ENCODE results near the gene CNTROB. TPM values are rescaled to one million over a fixed set of nuclear protein-coding genes. Genes with fewer than 3 reads are reported as not detected.

The CNTROB gene, protein sequence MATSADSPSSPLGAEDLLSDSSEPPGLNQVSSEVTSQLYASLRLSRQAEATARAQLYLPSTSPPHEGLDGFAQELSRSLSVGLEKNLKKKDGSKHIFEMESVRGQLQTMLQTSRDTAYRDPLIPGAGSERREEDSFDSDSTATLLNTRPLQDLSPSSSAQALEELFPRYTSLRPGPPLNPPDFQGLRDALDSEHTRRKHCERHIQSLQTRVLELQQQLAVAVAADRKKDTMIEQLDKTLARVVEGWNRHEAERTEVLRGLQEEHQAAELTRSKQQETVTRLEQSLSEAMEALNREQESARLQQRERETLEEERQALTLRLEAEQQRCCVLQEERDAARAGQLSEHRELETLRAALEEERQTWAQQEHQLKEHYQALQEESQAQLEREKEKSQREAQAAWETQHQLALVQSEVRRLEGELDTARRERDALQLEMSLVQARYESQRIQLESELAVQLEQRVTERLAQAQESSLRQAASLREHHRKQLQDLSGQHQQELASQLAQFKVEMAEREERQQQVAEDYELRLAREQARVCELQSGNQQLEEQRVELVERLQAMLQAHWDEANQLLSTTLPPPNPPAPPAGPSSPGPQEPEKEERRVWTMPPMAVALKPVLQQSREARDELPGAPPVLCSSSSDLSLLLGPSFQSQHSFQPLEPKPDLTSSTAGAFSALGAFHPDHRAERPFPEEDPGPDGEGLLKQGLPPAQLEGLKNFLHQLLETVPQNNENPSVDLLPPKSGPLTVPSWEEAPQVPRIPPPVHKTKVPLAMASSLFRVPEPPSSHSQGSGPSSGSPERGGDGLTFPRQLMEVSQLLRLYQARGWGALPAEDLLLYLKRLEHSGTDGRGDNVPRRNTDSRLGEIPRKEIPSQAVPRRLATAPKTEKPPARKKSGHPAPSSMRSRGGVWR
- polyA plus RNA-seq = 48.7 and 52.0 TPM in 2 replicates
- polyA minus RNA-seq = 43.9 and 51.1 TPM in 2 replicates

- Histone ChIP-seq H3K4me3 (ENCODE audit: low read length) (peak within 1 kb of the TSS; percentile 91), H3K9ac (ENCODE audit: low read length) (peak within 1 kb of the TSS; percentile 89), H3K79me2 (replicated peaks; ENCODE audit: insufficient read depth, low read length) (peaks cover 41% of the 10 kb centered on the region), H3K27me3 (ENCODE audit: insufficient read depth, low read depth, low read length) (no peaks in the 10 kb centered on the region), H4K20me1 (ENCODE audit: insufficient read depth) (no peaks in the 10 kb centered on the region), H3K27ac (ENCODE audit: low read length) (peak within 1 kb of the TSS; percentile 78), H2AFZ (ENCODE audit: low read depth, low read length) (peak within 1 kb of the TSS; percentile 78), H3F3A (ENCODE audit: insufficient read depth, low read length, poor library complexity, severe bottlenecking) (no peaks in the 10 kb centered on the region), H3K4me2 (ENCODE audit: low read length) (peak within 1 kb of the TSS; percentile 100), H3K9me2 (ENCODE audit: insufficient read depth, low read length) (no peaks in the 10 kb centered on the region), H3K36me3 (ENCODE audit: insufficient read depth, low read length) (no peaks in the 10 kb centered on the region), H3K9me3 (ENCODE audit: low read length) (no peaks in the 10 kb centered on the region)
- TF ChIP-seq RAD21 (conservative IDR thresholded peaks at IDR 0.05) (peak; percentile 10), MXI1 (conservative IDR thresholded peaks at IDR 0.05; ENCODE audit: poor library complexity, severe bottlenecking) (peak; percentile 90), REST (IDR thresholded peaks at IDR 0.05; ENCODE audit: borderline replicate concordance) (peak; percentile 12), EZH2 (IDR thresholded peaks at IDR 0.05; ENCODE audit: borderline replicate concordance, insufficient read depth, low read length, poor library complexity, severe bottlenecking) (no peak), POLR2AphosphoS5 (IDR thresholded peaks at IDR 0.05) (peak; percentile 87), TAF1 (IDR thresholded peaks at IDR 0.05; ENCODE audit: low read depth) (no peak), SMC3 (conservative IDR thresholded peaks at IDR 0.05; ENCODE audit: poor library complexity) (no peak), EP300 (conservative IDR thresholded peaks at IDR 0.05; ENCODE audit: poor library complexity, severe bottlenecking) (peak; percentile 20)
- TF ChIP-seq, protein P1, sequence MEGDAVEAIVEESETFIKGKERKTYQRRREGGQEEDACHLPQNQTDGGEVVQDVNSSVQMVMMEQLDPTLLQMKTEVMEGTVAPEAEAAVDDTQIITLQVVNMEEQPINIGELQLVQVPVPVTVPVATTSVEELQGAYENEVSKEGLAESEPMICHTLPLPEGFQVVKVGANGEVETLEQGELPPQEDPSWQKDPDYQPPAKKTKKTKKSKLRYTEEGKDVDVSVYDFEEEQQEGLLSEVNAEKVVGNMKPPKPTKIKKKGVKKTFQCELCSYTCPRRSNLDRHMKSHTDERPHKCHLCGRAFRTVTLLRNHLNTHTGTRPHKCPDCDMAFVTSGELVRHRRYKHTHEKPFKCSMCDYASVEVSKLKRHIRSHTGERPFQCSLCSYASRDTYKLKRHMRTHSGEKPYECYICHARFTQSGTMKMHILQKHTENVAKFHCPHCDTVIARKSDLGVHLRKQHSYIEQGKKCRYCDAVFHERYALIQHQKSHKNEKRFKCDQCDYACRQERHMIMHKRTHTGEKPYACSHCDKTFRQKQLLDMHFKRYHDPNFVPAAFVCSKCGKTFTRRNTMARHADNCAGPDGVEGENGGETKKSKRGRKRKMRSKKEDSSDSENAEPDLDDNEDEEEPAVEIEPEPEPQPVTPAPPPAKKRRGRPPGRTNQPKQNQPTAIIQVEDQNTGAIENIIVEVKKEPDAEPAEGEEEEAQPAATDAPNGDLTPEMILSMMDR (IDR thresholded peaks at IDR 0.05; ENCODE audit: poor library complexity, severe bottlenecking) = no peak
Observed at GRCh38 chr17:7931709-7932482, at the start of gene CNTROB, which contains the start of gene TRAPPC1. Gene CNTROB, plus strand, starts transcription at chr17:7932206. Its CDS starts 874 bp downstream, at chr17:7933080. Gene TRAPPC1, minus strand, starts transcription at chr17:7931946. Its CDS starts 117 bp downstream, at chr17:7931829.

All from neural cell (in vitro differentiated cells).